CD14-positive monocyte (primary cell): ENCODE results near the gene KIF1A. TPM values are rescaled to one million over a fixed set of nuclear protein-coding genes. Genes with fewer than 3 reads are reported as not detected.

Experiments
- DNase-seq, 3 donors: peaks; one replicate each; pipeline ENCODE4 v3.0.0-alpha.2; 2011 to 2022
- H2AFZ ChIP-seq: 2 replicates; pipeline ENCODE4 v1.6.0; 2012; ENCODE audit warnings: mild to moderate bottlenecking, low read depth, low read length, inconsistent platforms; ENCODE audit not compliant: insufficient read depth, poor library complexity, severe bottlenecking
- H3K27ac ChIP-seq, 2 donors: 1 replicate in 1 of 2; 2 replicates in 1 of 2; pipeline ENCODE4 v1.5.1; 2012 to 2013; ENCODE audit warnings: low read length in 2 of 2, control low read depth in 1 of 2, inconsistent platforms in 1 of 2, low read depth in 1 of 2, mild to moderate bottlenecking in 1 of 2
- H3K27me3 ChIP-seq, 2 donors: one replicate each; pipeline versions ENCODE4 v1.6.0 to v1.6.1; 2011 to 2013; ENCODE audit warnings: low read length in 2 of 2; ENCODE audit not compliant: control insufficient read depth in 2 of 2, insufficient read depth in 2 of 2
- H3K36me3 ChIP-seq, 2 donors: replicated peaks in 1 of 2; 1 replicate in 1 of 2; 2 replicates in 1 of 2; pipeline versions ENCODE4 v1.5.1 to v1.6.1; 2012 to 2013; ENCODE audit warnings: low read length in 2 of 2, control low read depth in 1 of 2, inconsistent platforms in 1 of 2, mild to moderate bottlenecking in 1 of 2; ENCODE audit not compliant: insufficient read depth in 2 of 2, control insufficient read depth in 1 of 2
- H3K4me1 ChIP-seq, 2 donors: 1 replicate in 1 of 2; 2 replicates in 1 of 2; pipeline versions ENCODE4 v1.5.1 to v1.6.1; 2012 to 2013; ENCODE audit warnings: low read length in 2 of 2, control low read depth in 1 of 2, inconsistent platforms in 1 of 2, mild to moderate bottlenecking in 1 of 2, moderate library complexity in 1 of 2; ENCODE audit not compliant: insufficient read depth in 2 of 2, control insufficient read depth in 1 of 2
- H3K4me2 ChIP-seq: replicated peaks from 2 replicates; pipeline ENCODE3; 2012; ENCODE audit warnings: low read length, moderate library complexity, mild to moderate bottlenecking; ENCODE audit not compliant: poor library complexity, severe bottlenecking; ENCODE audit errors: extremely low read depth
- H3K4me3 ChIP-seq, 3 experiments: fragments of 200-600 bp in 1 of 3; sonication (generic) in 1 of 3; replicated peaks in 1 of 3; 1 replicate in 2 of 3; 2 replicates in 1 of 3; pipeline ENCODE4 v1.5.1; 2011 to 2013; ENCODE audit warnings: low read length in 3 of 3, mild to moderate bottlenecking in 3 of 3, control low read depth in 2 of 3, low read depth in 2 of 3, inconsistent platforms in 1 of 3, moderate library complexity in 1 of 3
- H3K79me2 ChIP-seq: 2 replicates; pipeline ENCODE4 v1.6.0; 2012; ENCODE audit warnings: mild to moderate bottlenecking, control low read depth, inconsistent platforms, low read length, moderate library complexity; ENCODE audit not compliant: insufficient read depth
- H3K9ac ChIP-seq: 2 replicates; pipeline ENCODE4 v1.6.0; 2017; ENCODE audit warnings: low read length, mild to moderate bottlenecking; ENCODE audit not compliant: insufficient read depth, poor library complexity, severe bottlenecking
- H3K9me3 ChIP-seq, 2 donors: replicated peaks in 1 of 2; 1 replicate in 1 of 2; 2 replicates in 1 of 2; pipeline versions ENCODE4 v1.5.1 to v1.6.1; 2012 to 2013; ENCODE audit warnings: low read length in 2 of 2, control low read depth in 1 of 2; ENCODE audit not compliant: control insufficient read depth in 1 of 2, insufficient read depth in 1 of 2
- H4K20me1 ChIP-seq: 2 replicates; pipeline ENCODE4 v1.6.0; 2012; ENCODE audit warnings: mild to moderate bottlenecking, low read length, control low read depth, moderate library complexity; ENCODE audit not compliant: insufficient read depth
- H3K27ac Mint-ChIP-seq, 7 donors: one replicate each; pipeline ENCODE4 v1.8.0; 2020; ENCODE audit warnings: mild to moderate bottlenecking in 7 of 7, mixed read lengths in 7 of 7, moderate library complexity in 6 of 7, inconsistent platforms in 2 of 7
- H3K27me3 Mint-ChIP-seq, 3 donors: one replicate each; pipeline ENCODE4 v1.8.0; 2021 to 2022; ENCODE audit warnings: low read depth in 3 of 3, mild to moderate bottlenecking in 3 of 3, mixed read lengths in 3 of 3, moderate library complexity in 3 of 3, inconsistent platforms in 1 of 3
- H3K36me3 Mint-ChIP-seq, 2 donors: one replicate each; pipeline ENCODE4 v1.8.0; 2020; ENCODE audit warnings: mixed read lengths in 2 of 2, inconsistent platforms in 1 of 2, mild to moderate bottlenecking in 1 of 2
- H3K4me1 Mint-ChIP-seq: one replicate; pipeline ENCODE4 v1.8.0; 2020; ENCODE audit warnings: mild to moderate bottlenecking, mixed read lengths
- H3K4me3 Mint-ChIP-seq, 2 donors: one replicate each; pipeline ENCODE4 v1.8.0; 2020; ENCODE audit warnings: mild to moderate bottlenecking in 2 of 2, mixed read lengths in 2 of 2, moderate library complexity in 1 of 2
- H3K9me3 Mint-ChIP-seq, 7 donors: one replicate each; pipeline ENCODE4 v1.8.0; 2020 to 2022; ENCODE audit warnings: mixed read lengths in 7 of 7, mild to moderate bottlenecking in 6 of 7, moderate library complexity in 6 of 7, inconsistent platforms in 2 of 7
- WGBS: methylation state at CpG from one replicate; pipeline ENCODE4 v1.1.5; 2013; ENCODE audit warnings: missing lambda C conversion rate; ENCODE audit not compliant: insufficient coverage; 5-methylcytosine and 5-hydroxymethylcytosine counted together
- intact Hi-C, 2 donors: fragments of 100-400 bp; cut with micrococcal nuclease; formaldehyde crosslinking; loops; one replicate each; pipeline versions ENCODE4 v1.15.0 to v1.15.1; 2023
- polyA plus RNA-seq, 3 donors: library from polyadenylated mRNA; depleted of rRNA in 1 of 3; unstranded in 2 of 3; stranded (reverse) in 1 of 3; fragments of 300-500 nt in 2 of 3; fragments of >200 nt in 1 of 3; fragmentation: Illumina TruSeq in 2 of 3; gene quantifications; 1 replicate in 2 of 3; 2 replicates in 1 of 3; pipeline ENCODE4 v1.2.3, GENCODE V29; 2012 to 2021
- TF ChIP-seq, protein P1 (sequence below): fragments of 200-600 bp; IDR thresholded peaks from one replicate; pipeline ENCODE4 v1.8.0; 2022; ENCODE audit warnings: antibody characterized with exemption, mild to moderate bottlenecking

KIF1A gene
- polyA plus RNA-seq, 3 donors, result not detected

DNA sequence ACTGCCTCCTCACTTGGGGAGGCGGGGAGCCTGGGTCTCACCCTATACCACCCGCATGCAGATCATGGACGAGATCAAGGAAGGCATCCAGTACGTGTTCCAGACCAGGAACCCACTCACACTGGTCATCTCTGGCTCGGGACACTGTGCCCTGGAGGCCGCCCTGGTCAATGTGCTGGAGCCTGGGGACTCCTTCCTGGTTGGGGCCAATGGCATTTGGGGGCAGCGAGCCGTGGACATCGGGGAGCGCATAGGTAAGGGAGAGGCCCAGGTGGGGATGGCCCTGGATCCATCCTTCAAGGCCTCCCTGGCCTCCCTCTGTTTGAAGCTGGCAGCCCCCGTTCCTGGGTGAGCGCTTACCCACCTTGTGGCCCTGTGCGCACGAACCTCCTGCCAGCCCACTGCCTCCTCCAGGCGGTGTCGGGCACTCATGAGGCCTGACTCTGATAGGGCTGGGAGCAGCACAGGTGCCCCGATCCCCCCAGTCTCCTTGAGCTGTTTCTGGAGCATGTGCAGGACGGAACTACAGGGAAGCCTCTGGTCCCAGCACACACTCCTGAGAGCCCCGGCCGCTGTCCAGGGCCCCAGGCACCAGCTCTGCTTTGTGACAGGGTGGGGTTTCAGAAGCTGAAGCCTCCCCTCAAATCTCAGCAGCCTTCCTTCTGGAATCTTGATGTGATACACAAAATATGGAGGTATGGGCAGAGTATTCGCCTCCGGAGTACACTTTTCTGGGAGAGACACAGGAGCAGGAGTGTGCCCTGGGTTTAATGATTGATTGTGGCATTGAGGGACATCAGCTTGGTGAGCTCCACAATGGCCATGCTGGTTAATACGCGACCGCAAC is 49.3 kb upstream of the KIF1A start:
- TF ChIP-seq, protein P1, sequence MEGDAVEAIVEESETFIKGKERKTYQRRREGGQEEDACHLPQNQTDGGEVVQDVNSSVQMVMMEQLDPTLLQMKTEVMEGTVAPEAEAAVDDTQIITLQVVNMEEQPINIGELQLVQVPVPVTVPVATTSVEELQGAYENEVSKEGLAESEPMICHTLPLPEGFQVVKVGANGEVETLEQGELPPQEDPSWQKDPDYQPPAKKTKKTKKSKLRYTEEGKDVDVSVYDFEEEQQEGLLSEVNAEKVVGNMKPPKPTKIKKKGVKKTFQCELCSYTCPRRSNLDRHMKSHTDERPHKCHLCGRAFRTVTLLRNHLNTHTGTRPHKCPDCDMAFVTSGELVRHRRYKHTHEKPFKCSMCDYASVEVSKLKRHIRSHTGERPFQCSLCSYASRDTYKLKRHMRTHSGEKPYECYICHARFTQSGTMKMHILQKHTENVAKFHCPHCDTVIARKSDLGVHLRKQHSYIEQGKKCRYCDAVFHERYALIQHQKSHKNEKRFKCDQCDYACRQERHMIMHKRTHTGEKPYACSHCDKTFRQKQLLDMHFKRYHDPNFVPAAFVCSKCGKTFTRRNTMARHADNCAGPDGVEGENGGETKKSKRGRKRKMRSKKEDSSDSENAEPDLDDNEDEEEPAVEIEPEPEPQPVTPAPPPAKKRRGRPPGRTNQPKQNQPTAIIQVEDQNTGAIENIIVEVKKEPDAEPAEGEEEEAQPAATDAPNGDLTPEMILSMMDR, result no peak
- intact Hi-C loops, result no loop called here
- Histone ChIP-seq H4K20me1 (no peaks in the 10 kb centered on the region), H3K27me3 (no peaks in the 10 kb centered on the region), H3K4me2 (no peak overlapping the region), H3K79me2 (no peaks in the 10 kb centered on the region), H3K27ac (no peak overlapping the region), H3K9me3 (no peaks in the 10 kb centered on the region), H3K4me1 (no peaks in the 10 kb centered on the region), H3K9ac (no peak overlapping the region), H3K36me3 (no peaks in the 10 kb centered on the region), H3K4me3 (no peak overlapping the region), H2AFZ (no peak overlapping the region)
- no peak for DNase-seq
- H3K27me3 Mint-ChIP-seq, result peaks cover 3 to 6% (median 5%) of the 10 kb centered on the region in 3 donors
- no peaks in the 10 kb centered on the region for H3K36me3 Mint-ChIP-seq
- WGBS, result 95% methylated on average over 18 of the region's 25 CpGs
- H3K4me1 Mint-ChIP-seq, result peaks cover 5% of the 10 kb centered on the region
- H3K4me3 Mint-ChIP-seq, result no peak overlapping the region
- peaks cover 0 to 4% (median 0%) of the 10 kb centered on the region in 7 donors for H3K9me3 Mint-ChIP-seq
- peak overlapping the region in 1 of 7 donors; percentile 18 for H3K27ac Mint-ChIP-seq

DNA sequence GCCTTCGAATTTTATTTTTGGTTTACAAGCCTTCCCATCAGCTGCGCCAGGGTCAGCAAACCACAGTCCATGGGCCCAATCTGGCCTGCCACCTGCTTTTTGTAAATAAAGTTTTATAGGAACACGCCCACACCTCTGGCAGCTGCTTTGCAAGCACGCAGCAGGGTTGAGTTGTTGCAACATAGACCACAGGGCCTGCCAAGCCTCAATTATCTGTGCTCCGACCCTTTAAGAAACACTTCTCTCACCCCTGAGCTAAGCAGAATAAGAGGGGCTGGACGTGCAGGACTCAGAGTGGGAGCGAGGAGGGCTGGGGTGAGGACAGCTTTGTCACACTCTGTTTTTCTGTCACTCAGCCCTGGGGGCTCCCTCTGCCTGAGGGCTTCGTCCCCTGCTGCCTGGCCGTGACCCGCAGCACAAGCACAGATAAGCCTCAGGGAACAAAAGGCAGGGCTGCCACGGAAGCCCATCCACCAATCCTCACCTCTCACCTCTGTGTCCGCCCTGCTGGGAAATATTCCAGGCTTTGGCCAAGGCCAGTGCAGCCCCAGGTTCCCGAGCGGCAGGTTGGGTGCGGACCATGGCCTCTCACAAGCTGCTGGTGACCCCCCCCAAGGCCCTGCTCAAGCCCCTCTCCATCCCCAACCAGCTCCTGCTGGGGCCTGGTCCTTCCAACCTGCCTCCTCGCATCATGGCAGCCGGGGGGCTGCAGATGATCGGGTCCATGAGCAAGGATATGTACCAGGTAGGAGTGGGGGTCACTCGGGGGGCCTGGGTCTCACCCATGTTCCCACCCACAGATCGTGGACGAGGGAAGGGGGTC is 48.5 kb upstream of the KIF1A start, which contains the start of gene AGXT:
Gene AGXT (plus strand): TSS at position 539 of the 823 bp plus-strand sequence. CDS start 42 bp downstream, at position 581.
- no peak for DNase-seq
- intact Hi-C loops, result no loop called here

More for the DNA sequence above, 48.5 kb upstream of the KIF1A start, which contains the start of gene AGXT:
- Mint-ChIP-seq H3K36me3 (no peaks in the 10 kb centered on the region), H3K4me1 (peaks cover 5% of the 10 kb centered on the region), H3K27me3 (peaks cover 3 to 6% (median 5%) of the 10 kb centered on the region in 3 donors), H3K9me3 (peaks cover 0 to 4% (median 0%) of the 10 kb centered on the region in 7 donors), H3K27ac (peak within 1 kb of the TSS in 1 of 7 donors; percentile 18), H3K4me3 (no peak within 1 kb of the TSS)
- WGBS, result 91% methylated on average over 11 of the region's 21 CpGs
- H2AFZ ChIP-seq, result no peak within 1 kb of the TSS
- H3K36me3 ChIP-seq, result no peaks in the 10 kb centered on the region
- H3K79me2 ChIP-seq, result no peaks in the 10 kb centered on the region
- no peak within 1 kb of the TSS for H3K4me3 ChIP-seq
- no peaks in the 10 kb centered on the region for H3K9me3 ChIP-seq
- no peak within 1 kb of the TSS for H3K27ac ChIP-seq
- no peak within 1 kb of the TSS for H3K9ac ChIP-seq
- no peaks in the 10 kb centered on the region for H4K20me1 ChIP-seq
- H3K4me2 ChIP-seq, result no peak within 1 kb of the TSS
- no peaks in the 10 kb centered on the region for H3K27me3 ChIP-seq
- TF ChIP-seq, protein P1, result no peak
- no peaks in the 10 kb centered on the region for H3K4me1 ChIP-seq
